SIG-M5 (cell line): ENCODE data around the gene FGFRL1.
"Not testable (repeated sequence)": the region's sequence is repeated elsewhere in the genome, so short reads cannot be mapped to it uniquely, and the experiment has no call there.

Experiments used
- DNase-seq: peaks from one replicate; lab custom pipeline; 2025; lab: John Stamatoyannopoulos, UW

The FGFRL1 gene

DNA sequence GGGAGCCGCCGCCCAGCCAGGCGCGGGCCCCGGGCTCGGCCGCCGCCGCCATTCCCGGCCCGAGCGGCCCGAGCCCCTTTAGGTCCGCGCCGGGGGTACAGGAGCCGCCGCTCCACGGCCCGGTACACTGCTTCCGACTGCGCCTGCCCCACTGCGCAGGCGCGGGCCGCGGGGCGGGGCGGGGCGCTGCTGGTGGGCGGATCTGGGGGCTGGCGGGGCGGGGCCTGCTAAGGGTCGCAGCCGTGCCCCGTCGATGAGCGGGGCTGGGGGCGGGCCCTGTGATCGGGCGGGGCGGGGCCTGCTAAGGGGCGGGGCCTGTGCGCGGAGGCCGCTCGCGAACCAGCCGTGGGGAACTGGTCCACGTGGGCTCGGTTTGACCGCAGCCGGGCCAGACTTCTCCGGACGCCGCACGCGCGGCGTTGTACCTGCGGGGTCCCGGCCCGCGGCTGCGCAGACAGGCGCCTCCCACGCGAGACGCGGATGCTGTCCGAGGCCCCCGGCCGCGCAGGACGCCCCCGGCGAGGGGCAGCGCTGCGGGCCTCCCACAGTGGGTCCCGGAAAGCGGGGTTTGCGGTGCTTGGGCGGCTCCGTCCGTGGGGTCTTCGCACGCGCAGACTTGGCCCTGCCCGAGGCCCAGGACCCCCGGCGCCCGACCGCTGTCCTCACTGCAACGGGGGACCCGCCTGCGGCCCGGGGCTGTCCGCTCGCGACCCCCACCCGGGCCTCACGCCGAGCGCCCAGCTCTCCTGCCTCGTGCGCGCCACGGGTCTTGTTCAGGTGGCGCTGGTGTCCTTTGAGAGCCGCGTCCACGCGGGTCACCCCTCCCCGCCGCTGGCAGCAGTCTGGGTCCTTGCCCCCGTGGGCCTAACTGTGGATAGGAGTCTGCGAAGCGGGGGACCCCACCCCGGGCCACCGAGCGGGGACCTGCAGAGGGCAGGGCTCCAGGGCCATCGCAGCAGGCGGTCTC lies 37.7 kb upstream of the FGFRL1 start, which contains the start of gene DGKQ:
Gene DGKQ (minus strand): TSS at position 139 of the 967 bp plus-strand sequence. CDS start 87 bp downstream, at position 52.
- DNase-seq, result no peak

GRCh38 chr4:974668-975067 lies 36.8 kb upstream of the FGFRL1 start:
- DNase-seq, result no peak

DNA sequence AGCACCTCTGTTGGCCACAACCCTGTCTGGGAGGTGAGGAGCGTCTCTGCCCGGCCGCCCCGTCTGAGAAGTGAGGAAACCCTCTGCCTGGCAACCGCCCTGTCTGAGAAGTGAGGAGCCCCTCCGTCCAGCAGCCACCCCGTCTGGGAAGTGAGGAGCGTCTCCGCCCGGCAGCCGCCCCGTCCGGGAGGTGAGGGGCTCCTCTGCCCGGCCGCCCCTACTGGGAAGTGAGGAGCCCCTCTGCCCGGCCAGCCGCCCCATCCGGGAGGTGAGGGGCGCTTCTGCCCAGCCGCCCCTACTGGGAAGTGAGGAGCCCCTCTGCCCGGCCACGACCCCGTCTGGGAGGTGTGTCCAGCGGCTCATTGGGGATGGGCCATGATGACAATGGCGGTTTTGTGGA lies 35.4 kb upstream of the FGFRL1 start:
- DNase-seq, result not testable (repeated sequence)

DNA sequence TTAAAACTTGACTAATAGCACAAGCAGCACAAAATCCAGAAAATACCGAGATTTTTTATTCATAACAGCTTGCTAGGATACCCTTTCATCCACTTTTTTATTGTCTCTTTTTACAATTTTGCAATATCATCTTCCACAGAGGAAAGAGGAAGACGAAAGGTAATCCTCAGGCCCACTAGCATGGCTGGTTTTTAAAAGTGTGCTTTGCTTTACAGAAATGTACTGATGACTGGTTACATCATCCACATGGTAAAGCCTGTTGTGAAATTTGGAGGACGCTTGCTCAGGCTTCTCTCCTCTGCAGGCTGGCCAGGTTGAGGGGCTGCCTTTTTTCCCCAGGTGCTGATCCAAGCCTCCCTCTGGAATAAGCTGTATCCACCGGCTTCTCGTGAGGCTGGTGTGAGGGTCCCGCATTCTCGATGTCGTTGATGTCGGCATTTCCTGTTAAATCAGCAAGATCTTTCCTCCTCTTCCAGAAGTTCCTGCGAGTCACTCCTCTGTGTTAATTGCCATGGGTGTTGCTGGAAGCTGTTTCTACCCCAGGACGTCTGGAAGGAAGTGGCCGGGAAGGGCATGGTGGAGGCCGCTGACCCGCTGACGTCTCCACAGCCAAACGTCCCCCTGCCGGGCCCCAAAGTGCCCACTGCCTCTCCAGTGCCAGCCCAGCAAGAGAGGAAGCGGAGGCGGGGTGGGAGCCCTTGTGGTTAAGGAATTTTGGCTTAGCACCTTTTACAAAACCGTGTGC lies 32.3 kb upstream of the FGFRL1 start:
- peak; percentile 67 for DNase-seq

- no peak for DNase-seq
Observed at GRCh38 chr4:982291-982690, 29.1 kb upstream of the FGFRL1 start.

- DNase-seq, result no peak
Observed at GRCh38 chr4:982814-983213, 28.6 kb upstream of the FGFRL1 start.

DNA sequence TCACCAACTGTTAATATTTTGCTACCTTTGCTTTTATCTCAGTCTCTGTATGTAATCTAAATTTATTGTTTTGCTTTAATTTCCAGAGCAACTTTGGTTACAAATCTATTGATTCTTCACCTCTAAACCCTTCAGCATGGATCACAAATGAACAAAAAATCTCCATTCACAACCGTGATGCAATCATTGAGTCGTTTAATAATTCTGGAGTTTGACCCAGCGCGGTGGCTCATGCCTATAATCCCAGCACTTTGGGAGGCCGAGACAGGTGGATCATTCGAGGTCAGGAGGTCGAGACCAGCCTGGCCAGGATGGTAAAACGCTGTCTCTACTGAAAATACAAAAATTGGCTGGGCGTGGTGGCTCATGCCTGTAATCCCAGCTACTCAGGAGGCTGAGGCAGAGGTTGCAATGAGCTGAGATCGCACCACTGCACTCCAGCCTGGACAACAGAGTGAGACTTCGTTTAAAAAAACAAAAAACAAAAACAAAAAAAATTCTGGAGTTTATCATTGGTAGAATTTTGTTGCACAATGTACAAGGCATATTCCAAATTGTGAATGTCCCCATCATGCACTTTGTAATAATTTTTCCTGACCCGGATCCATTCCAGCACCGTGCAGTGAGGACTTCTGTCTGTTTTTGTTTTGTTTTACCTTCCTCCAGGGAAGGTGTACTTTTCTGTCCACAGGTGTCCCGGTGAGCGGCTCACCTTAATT lies 26.9 kb upstream of the FGFRL1 start:
- no peak for DNase-seq

- DNase-seq, result no peak
Observed at GRCh38 chr4:985123-985830, 26.1 kb upstream of the FGFRL1 start.

- no peak for DNase-seq
Observed at GRCh38 chr4:986428-986878, 25.0 kb upstream of the FGFRL1 start.

- no peak for DNase-seq
Observed at GRCh38 chr4:986879-987623, 24.4 kb upstream of the FGFRL1 start, which contains the start of gene IDUA. IDUA (plus strand) TSS chr4:987044; CDS start chr4:987085, 41 bp downstream.

- DNase-seq, result no peak
Observed at GRCh38 chr4:987624-988513, 23.6 kb upstream of the FGFRL1 start.

GRCh38 chr4:988726-989721 lies 22.4 kb upstream of the FGFRL1 start:
- DNase-seq, result no peak

GRCh38 chr4:989722-990471 lies 21.5 kb upstream of the FGFRL1 start:
- no peak for DNase-seq

DNA sequence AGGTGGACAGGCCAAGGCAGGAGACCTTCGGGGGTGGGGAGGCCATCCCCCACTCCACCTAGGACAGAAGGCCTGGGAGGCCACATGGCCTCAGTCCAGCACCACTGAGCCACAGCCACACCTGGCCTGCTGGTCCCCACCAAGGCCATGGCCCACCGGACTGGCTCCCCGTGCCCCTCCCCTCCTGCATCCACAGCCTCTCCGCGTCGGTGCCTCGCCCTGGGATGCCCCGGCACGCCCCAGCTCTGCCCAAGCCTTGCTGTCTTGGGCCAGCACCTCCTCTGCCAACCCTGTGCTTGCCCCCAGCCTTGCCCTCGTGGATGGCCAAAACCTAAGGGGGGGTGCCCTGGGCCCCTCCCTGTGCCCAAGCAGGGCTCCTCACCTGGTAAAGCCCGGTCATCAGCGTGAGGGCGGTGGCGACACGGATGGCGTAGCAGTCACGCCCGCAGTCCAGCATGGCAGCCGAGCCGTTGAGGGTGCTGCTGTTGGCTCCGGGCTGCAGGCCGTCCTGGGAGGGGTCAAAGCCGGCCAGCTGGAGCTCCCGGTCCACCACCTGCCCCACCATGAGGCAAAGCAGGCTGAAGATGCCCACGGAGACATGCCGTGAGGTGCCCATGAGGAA lies 20.6 kb upstream of the FGFRL1 start:
- no peak for DNase-seq

DNA sequence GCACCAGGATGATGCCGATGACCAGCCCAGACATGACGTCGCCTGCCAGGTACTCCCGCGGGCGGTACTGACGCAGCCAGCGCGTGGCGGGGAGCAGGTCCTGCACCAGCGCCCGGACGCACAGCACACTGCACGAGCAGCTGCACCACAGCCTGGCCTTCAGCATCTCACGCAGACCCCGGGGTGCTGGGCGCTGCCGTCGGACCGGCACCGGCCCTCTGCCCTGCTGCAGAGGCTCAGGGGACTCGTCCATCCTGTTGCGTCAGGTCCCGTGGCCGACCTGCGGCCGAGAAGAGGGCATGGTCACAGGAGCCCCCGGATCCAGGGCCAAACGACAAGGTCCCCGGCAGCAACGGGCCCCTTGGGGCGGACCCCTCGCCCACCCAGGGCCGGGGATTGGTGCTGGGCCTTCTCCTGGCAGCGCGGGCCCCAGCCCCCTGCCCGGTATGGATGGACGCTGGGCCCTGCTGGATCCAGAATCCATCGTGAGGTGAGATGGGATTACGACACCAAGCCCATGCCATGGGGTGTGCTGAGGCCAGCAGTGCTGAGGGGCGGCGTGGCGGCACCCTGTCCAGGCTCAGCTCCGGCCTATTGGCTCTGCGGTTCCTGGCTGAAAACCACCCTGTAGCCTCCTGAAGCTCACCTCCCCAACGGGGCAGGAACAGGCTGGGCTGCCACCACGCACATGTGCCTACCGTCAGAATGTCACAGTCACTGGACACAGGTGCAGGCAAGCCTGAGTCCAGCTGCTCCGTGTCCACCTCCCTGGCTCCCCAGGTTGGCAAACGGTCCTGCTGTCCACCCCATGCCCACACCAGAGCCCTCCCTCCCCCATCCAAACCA lies 19.8 kb upstream of the FGFRL1 start:
- no peak for DNase-seq
